ENCODE data around the gene SERGEF. TPM values are rescaled to one million over a fixed set of nuclear protein-coding genes. Genes with fewer than 3 reads are reported as not detected.

Gene SERGEF
- total RNA-seq, 1 donor from 2014 or later, result 17.6 TPM

- TF ChIP-seq EZH2 (IDR thresholded peaks at IDR 0.05; ENCODE audit: insufficient read depth, low read length) (no peak), CTCF (IDR thresholded peaks at IDR 0.05; ENCODE audit: insufficient read depth, low read depth, low read length) (no peak)
- Histone ChIP-seq H3K4me3 (ENCODE audit: insufficient read depth, low read depth, low read length) (no peak overlapping the region), H3K4me2 (ENCODE audit: low read length) (peak overlapping the region; percentile 47), H2AFZ (ENCODE audit: low read depth, low read length) (no peak overlapping the region), H3K27ac (ENCODE audit: low read depth, low read length) (no peak overlapping the region), H3K27me3 (ENCODE audit: insufficient read depth, low read length) (no peaks in the 10 kb centered on the region), H3K4me1 (ENCODE audit: insufficient read depth, low read length) (peaks cover 11% of the 10 kb centered on the region), H3K9ac (ENCODE audit: low read length) (peak overlapping the region; percentile 36), H4K20me1 (ENCODE audit: insufficient read depth, low read length) (no peaks in the 10 kb centered on the region), H3K36me3 (ENCODE audit: insufficient read depth, low read length) (no peaks in the 10 kb centered on the region), H3K9me3 (ENCODE audit: insufficient read depth, low read depth, low read length) (no peaks in the 10 kb centered on the region), H3K79me2 (ENCODE audit: insufficient read depth, low read length) (no peaks in the 10 kb centered on the region)
- no peaks in the 10 kb centered on the region for H3K36me3 Mint-ChIP-seq (ENCODE audit: low read depth, unreplicated experiment)
- no peak for FAIRE-seq
- no peaks in the 10 kb centered on the region for H3K9me3 Mint-ChIP-seq (ENCODE audit: unreplicated experiment)
- H3K4me3 Mint-ChIP-seq (ENCODE audit: unreplicated experiment), result no peak overlapping the region
- H3K27ac Mint-ChIP-seq (ENCODE audit: unreplicated experiment), result peak overlapping the region; percentile 65
- peaks cover 7% of the 10 kb centered on the region for H3K4me1 Mint-ChIP-seq (ENCODE audit: low read depth, unreplicated experiment)
- peaks cover 38% of the 10 kb centered on the region for H3K27me3 Mint-ChIP-seq (ENCODE audit: low read depth, unreplicated experiment)
- peak; percentile 75 for DNase-seq (ENCODE audit: low read depth)
These were observed 269.1 kb downstream of the SERGEF start for GRCh38 chr11:17743808-17744119.

GRCh38 chr11:17743026-17743807, 269.6 kb downstream of the SERGEF start:
- Histone ChIP-seq H2AFZ (ENCODE audit: low read depth, low read length) (no peak overlapping the region), H3K4me3 (ENCODE audit: insufficient read depth, low read depth, low read length) (no peak overlapping the region), H3K9me3 (ENCODE audit: insufficient read depth, low read depth, low read length) (no peaks in the 10 kb centered on the region), H3K27ac (ENCODE audit: low read depth, low read length) (no peak overlapping the region), H3K4me1 (ENCODE audit: insufficient read depth, low read length) (peaks cover 11% of the 10 kb centered on the region), H3K4me2 (ENCODE audit: low read length) (peak overlapping the region; percentile 47), H3K36me3 (ENCODE audit: insufficient read depth, low read length) (no peaks in the 10 kb centered on the region), H3K27me3 (ENCODE audit: insufficient read depth, low read length) (peaks cover 4% of the 10 kb centered on the region), H3K9ac (ENCODE audit: low read length) (no peak overlapping the region), H3K79me2 (ENCODE audit: insufficient read depth, low read length) (no peaks in the 10 kb centered on the region), H4K20me1 (ENCODE audit: insufficient read depth, low read length) (no peaks in the 10 kb centered on the region)
- no peaks in the 10 kb centered on the region for H3K36me3 Mint-ChIP-seq (ENCODE audit: low read depth, unreplicated experiment)
- peaks cover 7% of the 10 kb centered on the region for H3K4me1 Mint-ChIP-seq (ENCODE audit: low read depth, unreplicated experiment)
- FAIRE-seq (no peak), DNase-seq (ENCODE audit: low read depth) (no peak)
- no peak overlapping the region for H3K27ac Mint-ChIP-seq (ENCODE audit: unreplicated experiment)
- H3K4me3 Mint-ChIP-seq (ENCODE audit: unreplicated experiment), result no peak overlapping the region
- H3K9me3 Mint-ChIP-seq (ENCODE audit: unreplicated experiment), result no peaks in the 10 kb centered on the region
- TF ChIP-seq EZH2 (IDR thresholded peaks at IDR 0.05; ENCODE audit: insufficient read depth, low read length), result no peak
- no peak for TF ChIP-seq CTCF (IDR thresholded peaks at IDR 0.05; ENCODE audit: insufficient read depth, low read depth, low read length)
- H3K27me3 Mint-ChIP-seq (ENCODE audit: low read depth, unreplicated experiment), result peaks cover 36% of the 10 kb centered on the region

- Mint-ChIP-seq H3K4me1 (ENCODE audit: low read depth, unreplicated experiment) (peaks cover 7% of the 10 kb centered on the region), H3K27me3 (ENCODE audit: low read depth, unreplicated experiment) (peaks cover 36% of the 10 kb centered on the region), H3K4me3 (ENCODE audit: unreplicated experiment) (no peak overlapping the region), H3K9me3 (ENCODE audit: unreplicated experiment) (no peaks in the 10 kb centered on the region), H3K36me3 (ENCODE audit: low read depth, unreplicated experiment) (no peaks in the 10 kb centered on the region), H3K27ac (ENCODE audit: unreplicated experiment) (no peak overlapping the region)
- Histone ChIP-seq H3K27me3 (ENCODE audit: insufficient read depth, low read length) (peaks cover 12% of the 10 kb centered on the region), H3K9ac (ENCODE audit: low read length) (no peak overlapping the region), H3K27ac (ENCODE audit: low read depth, low read length) (no peak overlapping the region), H3K4me1 (ENCODE audit: insufficient read depth, low read length) (peaks cover 11% of the 10 kb centered on the region), H3K4me3 (ENCODE audit: insufficient read depth, low read depth, low read length) (no peak overlapping the region), H3K36me3 (ENCODE audit: insufficient read depth, low read length) (no peaks in the 10 kb centered on the region), H4K20me1 (ENCODE audit: insufficient read depth, low read length) (peaks cover 1% of the 10 kb centered on the region), H3K4me2 (ENCODE audit: low read length) (no peak overlapping the region), H3K9me3 (ENCODE audit: insufficient read depth, low read depth, low read length) (no peaks in the 10 kb centered on the region), H3K79me2 (ENCODE audit: insufficient read depth, low read length) (no peaks in the 10 kb centered on the region), H2AFZ (ENCODE audit: low read depth, low read length) (no peak overlapping the region)
- TF ChIP-seq CTCF (IDR thresholded peaks at IDR 0.05; ENCODE audit: insufficient read depth, low read depth, low read length), result no peak
- no peak for TF ChIP-seq EZH2 (IDR thresholded peaks at IDR 0.05; ENCODE audit: insufficient read depth, low read length)
- DNase-seq (ENCODE audit: low read depth) (no peak), FAIRE-seq (no peak)
These were observed 270.8 kb downstream of the SERGEF start for GRCh38 chr11:17742019-17742418.

Measured in astrocyte (in vitro differentiated cells and primary cell).